Renal pelvis (tissue), 4 donors: ENCODE results near the gene AIFM2. TPM values are rescaled to one million over a fixed set of nuclear protein-coding genes. Genes with fewer than 3 reads are reported as not detected.
A peak's percentile ranks its signal among the peaks of the same experiment; 100 is the strongest.

ENCODE experiments used
- DNase-seq: peaks from one replicate; pipeline ENCODE4 v3.0.0-alpha.2; 2013
- polyA plus RNA-seq, 3 donors: library from polyadenylated mRNA; unstranded; fragments of 120-200 nt; gene quantifications; one replicate each; pipeline ENCODE4 v1.2.1, GENCODE V29; 2013; ENCODE audit not compliant: insufficient read length in 3 of 3

AIFM2 gene
- polyA plus RNA-seq, 3 donors = 4.3 to 7.1 (median 7.1) TPM

DNA sequence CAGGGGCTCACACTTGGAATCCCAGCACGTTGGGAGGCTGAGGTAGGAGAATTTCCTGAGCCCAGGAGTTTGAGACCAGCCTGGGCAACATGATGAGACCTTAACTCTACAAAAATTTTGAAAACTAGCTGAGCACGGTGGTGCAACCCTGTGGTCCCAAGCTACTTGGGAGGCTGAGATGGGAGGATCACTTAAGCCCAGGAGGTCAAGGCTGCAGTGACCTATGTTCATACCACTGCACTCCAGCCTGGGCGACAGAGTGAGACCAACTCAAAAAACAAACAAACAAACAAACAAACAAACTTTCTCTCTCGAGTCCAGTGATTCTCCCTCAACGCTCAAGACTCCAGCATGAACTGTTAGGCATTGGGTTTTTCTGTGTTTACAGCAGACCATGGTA, 15.9 kb upstream of the AIFM2 start:
- DNase-seq = no peak

DNA sequence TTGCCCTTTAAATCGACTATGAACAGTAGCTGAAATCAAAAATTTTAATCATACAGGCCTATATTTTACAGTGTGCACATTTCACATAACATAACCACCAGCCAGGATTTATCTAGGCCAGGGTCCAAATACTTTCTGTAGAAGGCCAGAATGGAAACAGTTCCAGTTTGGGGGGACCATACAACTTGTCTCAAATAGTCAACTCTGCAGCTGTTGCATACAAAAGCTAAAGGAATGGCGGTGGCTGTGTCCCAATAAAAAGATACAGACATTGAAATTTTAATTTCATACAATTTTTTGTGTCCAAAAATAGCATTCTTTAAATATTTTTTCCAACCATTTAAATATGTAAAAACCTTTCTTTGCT, 14.6 kb upstream of the AIFM2 start:
- DNase-seq = no peak

DNA sequence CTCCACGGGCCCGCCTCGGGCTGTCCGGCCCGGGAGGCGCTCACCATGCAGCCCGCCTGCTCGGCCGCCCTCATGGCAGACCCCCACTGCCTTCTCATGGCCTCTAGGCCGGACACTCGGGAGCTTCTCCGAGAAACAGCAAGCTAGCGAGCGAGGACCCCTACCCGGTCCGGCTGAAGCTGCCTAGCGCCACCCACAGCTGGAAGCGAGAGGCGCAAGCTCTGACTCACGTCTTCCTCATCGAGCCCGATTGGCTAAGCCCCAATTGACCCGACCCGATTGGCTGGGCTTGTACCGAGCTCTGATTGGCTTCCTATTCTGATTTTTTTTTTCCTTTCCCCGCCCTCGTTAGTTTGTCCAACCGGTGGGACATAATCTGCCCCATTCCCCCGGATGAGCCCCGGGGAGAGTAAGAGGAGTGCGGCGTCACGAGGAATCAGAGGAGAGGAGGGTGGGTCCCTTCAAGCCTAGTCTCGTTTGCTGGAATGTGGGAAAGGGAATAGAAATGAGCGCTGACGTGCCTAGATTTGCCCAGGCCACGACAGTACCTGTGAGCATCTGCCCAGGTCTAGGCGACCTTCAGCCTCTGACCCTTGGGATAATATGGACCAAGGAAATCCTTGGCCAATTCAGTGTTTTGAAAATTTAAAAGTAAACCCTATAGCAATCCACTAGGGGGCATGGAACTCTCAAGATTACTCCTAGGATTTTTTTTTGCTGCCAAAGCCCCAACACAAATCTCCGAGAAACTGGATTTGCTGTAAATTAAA, 14.0 kb upstream of the AIFM2 start, which contains the start of gene TYSND1:
TSS of gene TYSND1 (minus strand) at position 212 of the 770 bp plus-strand sequence. CDS start at position 98, 114 bp downstream.
- peak; percentile 99 for DNase-seq

DNA sequence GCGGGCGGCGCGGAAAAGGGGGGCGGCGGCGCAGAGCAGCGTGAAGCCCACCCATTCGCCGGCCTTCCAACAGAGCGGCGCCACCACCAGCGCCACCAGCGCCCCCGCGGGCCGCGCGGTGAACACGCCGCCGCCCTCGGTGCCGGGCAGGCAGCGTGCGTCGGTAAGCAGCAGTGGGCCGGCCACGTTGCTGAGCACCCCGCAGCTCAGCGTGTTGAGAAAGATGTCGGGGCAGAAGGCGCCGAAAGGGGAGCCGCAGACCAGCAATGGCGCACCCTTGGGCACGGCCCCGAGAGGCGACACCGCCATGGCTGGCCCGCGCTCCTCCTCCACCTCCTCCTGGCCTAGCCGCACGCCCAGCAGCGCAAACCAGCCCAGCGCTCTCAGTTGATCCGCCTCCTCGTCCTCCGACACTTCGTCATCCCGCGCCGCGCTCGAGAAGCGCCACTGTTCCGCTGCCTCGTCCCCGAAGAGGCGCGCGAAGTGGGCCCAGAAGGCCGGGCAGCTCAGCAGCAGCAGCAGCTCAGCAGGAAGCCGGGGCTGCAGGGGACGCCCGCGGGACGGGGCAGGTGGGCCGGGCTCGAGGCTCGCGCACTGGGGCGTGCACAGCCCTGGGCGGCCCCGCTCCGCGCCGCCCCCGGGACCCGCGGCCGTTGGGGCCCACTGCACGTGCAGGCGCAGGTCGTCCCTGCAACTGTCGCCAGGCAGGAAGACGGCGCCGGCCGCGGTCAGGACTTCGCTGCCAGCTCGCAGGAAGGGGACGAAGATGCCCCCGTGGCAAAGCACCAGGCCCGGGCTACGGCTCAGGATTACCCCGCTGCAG, 13.3 kb upstream of the AIFM2 start:
- peak; percentile 65 for DNase-seq

DNA sequence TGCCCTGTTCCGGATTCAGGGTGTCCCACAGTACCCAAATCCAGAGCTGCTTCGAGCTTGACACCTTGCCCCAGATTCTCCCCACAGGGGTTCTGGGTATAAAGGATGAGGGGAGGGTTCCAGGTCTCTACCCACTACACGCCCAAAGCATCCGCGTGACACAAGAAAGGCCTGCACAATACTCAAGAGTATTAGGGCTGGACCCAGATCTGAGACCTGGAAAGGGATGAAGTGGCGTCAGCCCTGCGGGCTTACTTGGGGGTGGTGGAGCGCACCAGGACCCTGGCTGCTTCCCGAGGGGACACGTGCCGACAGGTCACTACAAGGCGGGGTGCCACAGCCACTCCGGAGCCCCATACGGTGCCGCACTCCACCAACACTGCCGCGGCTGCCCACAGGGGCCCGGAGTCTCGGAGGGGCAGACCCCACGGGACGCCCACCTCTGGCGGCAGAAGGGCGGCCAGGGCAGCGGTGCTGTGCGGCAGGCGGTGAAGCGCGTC, 12.6 kb upstream of the AIFM2 start:
- DNase-seq = no peak

DNA sequence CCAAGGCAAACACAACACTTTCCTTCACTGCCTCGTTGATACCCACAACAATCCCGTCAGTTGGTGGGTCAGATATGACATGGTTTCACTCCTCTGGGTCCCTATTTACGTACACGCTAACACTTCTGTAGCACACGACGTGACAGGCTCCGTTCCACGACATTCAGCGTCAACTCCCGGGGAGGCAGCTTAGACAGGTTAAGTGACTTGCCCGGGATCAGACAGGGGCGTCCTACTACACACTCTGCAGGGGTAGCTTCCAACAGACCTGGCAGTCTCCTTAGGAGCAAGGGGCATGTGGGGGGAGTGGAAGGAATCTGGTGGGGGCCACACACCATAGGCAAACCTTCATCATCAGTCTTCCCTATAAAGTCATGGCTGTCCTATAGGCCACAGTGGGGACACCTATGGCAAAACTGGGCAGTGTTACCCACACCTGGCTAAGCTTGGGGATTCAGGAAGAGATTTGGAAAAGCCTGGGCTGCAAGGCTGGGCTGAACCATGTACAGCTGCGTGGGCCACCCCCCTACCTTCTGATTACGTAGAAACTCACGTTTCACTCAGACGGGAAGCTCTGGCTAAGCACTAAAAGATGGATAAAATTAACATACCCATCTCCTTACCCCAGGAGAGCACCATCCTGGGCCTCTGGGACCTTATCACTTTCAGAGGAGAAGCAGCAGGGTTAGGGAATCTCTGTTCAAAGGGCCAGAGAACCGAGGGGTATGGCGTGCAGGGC, 11.9 kb upstream of the AIFM2 start:
- no peak for DNase-seq

DNA sequence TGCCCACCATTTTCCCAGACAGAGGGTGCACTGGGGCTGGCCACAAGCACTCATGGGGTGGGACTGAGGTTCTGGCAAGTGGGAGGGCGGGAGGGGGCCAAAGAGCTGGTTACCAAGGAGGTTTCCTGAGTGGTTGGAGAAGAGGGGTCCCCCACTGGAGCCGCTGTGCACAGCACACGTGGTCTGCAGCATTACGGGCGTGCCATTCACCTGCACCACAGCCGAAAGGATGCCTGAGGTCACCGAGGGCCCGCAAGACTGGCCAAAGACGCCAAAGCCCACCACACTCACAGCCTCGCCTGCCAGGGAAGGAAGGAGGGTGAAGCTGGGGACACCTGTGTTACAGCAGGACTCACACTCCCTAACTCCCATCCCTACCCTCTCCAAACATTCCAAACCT, 9.9 kb upstream of the AIFM2 start:
- no peak for DNase-seq

DNA sequence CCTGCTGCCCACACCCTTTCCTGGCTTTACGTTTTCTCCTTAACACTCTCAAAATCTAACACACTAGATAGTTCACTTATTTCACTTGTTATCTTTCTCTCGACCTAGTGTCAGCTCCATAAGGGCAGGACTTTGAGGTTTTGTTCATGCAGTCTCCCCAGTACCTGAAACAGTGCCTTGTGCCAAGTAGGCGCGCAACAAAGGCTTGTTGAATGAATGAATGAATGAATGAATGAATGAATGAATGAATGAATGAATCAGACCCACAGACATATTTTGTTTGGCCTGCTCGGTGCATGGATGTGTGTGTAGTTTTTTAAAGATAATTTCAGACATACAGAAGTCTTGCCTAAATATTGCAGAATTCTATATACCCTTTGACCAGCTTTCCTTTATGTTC, 7.7 kb upstream of the AIFM2 start:
- no peak for DNase-seq

DNA sequence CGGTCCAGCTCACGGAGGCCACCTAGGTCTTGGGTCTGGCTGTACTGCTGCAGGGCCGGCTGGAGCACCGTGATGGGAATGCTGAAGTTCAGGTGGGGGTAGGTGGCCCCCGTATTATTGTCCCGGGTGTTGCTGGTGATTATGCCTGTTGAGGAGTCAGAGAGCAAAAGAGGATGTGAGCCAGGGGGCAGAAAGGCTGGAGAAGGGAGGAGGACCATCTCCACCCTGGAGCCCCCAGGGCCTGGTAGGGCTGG, 7.3 kb upstream of the AIFM2 start:
- DNase-seq = no peak

DNA sequence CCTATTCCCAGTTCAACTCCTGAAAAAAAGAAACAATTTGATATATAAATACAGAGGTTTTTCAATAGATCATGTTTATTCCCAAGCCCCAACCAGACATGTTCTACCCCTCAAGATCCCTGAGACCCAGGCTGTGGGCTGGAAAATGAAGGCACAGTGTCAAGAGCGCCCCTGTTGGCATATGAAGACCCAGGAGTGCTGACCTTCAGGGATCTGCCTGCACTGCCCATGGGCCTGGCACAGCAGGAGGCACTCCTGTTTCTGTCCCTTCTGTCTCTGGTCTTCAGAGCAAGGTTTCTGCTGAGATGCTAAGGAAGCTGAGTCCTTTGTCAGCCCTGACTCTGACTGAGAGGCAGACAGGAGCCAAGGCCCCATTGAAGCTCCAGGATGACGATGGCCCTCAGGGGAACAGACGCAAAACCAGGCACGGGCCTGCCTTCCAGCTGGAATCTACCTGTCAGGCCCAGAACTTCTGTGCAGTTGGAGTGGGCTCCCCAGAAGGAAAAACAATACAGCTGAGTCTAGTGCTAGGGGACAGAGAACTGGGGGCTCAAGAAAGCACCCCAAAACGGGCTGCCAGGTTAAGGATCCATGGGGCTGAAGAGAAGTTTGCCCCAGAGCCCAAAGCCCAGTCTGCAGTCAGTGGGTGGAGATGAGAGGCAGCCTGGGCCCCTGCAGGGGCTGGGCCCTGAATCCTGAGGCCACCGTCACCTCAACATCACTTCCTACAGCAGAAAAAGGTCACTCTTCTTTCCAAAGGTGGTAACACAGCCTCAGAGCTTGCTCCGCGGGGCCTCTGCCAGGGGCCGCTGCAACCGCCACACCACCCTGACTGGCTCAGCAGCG, 6.7 kb upstream of the AIFM2 start:
- DNase-seq = no peak

DNA sequence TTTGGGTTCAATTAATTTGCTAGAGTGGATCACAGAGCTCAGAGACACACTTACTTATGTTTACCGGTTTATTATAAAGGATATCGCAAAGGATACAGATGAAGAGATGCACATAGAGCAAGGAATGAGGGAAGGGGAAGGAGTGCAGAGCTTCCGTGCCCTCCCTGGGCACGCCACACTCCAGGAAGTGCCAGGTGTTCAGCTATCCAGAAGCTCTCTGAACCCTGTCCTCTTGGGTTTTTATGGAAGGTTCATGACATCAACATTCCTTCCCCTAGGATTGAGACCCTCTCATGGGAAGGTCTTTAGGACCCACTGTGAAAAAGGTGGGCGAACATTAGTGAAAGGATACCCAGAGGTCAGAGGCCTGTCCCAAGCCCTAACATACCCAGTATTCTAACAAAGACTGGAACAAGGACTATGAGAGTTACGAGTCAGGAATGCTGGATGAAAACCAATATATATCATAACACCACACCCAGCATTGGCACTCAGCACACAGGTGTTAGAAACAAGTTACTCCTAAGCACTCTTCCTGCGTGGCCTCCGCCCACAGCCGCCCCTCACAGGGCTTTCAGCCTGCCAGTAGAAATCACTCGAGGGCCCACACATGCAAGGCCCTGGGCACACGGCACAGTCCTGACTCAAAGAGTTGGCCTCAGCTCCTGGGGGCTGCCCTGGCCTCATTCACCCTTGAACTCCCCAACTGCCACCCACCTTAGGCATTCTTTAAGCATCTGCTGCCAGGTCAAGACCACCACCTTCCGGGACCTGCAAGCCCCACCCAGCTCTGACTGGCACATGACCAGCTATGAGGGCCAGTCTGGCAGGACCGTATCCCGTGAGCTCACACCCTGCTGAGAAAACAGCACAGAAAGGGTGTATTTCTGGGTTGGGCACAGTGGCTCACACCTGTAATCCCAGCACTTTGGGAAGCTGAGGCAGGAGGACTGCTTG, 5.6 kb upstream of the AIFM2 start:
- DNase-seq = no peak

DNA sequence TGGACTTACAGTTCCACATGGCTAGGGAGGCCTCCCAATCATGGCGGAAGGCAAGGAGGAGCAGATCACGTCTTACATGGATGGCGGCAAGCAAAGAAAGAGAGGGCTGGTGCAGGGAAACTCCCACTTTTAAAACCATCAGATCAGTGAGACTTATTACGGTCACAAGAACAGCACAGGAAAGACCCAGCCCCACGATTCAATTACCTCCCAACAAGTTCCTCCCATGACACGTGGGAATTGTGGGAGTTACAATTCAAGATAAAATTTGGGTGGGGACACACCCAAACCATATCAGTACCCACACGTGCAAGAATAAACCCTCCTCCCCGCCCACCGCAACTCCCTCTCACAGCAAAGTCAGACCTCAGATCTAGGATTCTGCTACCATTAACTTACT, 4.5 kb upstream of the AIFM2 start:
- DNase-seq = no peak

DNA sequence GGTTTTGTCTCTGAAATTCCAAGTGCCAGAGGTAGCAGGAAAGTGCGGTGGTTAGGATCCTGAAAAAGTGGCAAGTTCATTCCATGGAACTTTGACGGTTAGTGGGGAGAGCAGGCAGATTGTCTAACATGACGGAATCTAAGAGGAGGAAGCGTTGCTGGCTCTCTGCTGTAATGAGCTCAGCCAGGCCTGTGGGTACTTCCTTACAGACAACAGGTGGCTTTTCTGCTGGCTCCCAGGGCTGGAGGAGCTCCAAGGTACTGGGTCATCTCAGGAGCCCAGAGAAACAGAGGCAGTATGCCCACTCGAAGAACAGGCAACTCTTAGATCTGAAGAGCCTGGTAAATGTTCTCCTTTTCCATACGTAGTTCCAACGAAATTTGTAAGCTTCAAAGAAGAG, 3.1 kb upstream of the AIFM2 start:
- DNase-seq = no peak

DNA sequence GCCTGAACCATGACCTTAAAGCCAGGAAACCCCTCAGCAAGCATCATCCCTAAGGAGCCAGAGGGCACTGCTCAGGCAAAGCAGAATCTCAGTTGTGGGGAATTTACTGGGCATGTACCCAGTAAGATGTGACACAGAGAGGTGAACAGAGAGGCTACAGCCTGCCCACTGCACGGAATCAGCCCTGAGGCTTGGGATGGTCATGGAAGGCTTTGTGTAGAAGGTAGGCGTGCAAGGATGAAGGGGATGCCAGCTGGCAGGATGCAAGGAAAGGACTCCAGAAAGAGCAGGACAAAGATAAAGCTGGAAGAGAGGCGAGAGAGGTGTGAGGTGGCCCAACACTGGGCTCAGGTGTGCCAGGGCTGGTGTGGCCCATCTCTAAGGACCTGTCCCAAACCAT, 2.4 kb upstream of the AIFM2 start:
- no peak for DNase-seq

DNA sequence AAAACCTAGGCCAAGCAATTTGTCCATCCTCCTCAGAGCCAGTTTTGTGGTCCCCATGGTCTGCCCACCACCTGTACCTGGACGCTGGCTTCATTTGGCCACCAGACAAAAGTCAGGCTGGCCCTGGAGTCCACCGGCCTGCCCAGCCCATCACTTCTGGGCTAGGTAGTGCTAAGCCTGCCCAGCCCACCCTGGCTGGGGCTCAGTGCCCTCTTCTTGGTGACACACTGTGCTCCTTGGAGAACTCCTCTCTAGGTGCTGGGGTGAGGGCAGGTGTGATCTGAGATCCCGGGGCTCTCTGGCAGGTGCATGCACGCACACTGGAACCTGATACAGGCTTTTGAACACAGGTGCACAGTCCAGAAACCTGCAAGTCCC, 1.1 kb downstream of the AIFM2 start:
- DNase-seq = no peak

DNA sequence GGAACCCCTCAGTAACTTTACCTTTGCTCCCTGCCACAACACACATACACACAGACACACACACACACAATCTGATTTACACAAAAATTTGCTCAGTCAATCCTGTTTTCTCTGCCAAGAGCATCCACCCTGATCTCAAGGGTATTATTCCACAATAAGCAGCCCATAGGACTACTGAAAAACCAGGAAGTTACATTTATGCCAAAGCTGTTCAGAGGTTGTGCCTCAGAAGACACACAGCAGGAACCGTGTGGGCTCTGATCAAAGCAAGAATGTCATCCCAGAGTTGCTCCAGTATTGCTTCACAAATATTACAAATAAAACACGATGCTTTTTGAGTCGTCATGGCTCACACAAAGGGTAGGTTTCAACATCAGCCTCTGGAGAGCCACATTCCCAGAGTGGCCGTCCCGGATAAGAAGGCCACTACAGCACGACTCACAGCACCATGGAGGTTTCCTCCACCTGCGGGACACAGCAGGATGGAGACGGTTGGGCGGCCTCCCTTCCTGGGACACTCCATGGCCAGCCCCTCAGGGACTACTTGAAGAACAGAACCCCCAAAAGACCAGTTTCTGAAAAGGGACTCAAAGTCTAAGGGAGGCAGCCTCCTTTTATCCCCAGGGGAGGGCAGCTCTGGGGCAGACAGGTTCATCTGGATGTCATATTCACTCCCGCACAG, 1.6 kb downstream of the AIFM2 start:
- DNase-seq = no peak

DNA sequence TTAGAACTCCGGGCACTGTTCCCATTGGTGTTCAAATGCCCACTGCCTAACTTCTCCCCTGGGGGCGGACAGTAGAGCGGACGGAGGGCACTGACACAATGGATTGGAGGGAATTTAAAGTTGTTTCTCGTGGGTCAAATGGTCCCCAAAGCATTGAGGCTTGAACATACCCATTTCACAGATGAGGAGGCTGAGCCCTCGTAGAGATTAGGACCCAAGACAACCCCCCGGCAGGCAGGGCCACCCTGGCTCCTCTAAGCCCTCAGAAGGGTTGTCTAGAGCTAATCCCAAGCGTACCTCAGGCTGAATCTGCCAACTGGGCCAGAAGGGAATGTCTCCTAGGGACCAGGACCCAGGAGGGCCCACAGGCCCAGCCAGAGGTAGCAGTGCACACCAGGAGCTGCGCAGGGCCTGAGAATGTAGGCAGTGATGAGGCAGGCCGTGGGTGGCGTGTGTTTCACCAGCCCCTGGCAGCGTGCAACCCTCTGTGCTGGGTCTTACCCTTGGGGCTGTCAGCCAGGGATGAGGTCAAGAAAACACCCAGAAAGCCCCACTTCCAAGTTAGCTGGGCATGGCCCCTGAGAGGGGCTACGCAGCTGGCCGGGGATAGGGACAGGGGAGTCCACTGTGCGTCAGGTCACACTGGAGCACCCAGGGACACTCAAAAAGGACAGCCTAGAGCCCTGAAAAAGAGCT, 5.8 kb downstream of the AIFM2 start:
- no peak for DNase-seq

DNA sequence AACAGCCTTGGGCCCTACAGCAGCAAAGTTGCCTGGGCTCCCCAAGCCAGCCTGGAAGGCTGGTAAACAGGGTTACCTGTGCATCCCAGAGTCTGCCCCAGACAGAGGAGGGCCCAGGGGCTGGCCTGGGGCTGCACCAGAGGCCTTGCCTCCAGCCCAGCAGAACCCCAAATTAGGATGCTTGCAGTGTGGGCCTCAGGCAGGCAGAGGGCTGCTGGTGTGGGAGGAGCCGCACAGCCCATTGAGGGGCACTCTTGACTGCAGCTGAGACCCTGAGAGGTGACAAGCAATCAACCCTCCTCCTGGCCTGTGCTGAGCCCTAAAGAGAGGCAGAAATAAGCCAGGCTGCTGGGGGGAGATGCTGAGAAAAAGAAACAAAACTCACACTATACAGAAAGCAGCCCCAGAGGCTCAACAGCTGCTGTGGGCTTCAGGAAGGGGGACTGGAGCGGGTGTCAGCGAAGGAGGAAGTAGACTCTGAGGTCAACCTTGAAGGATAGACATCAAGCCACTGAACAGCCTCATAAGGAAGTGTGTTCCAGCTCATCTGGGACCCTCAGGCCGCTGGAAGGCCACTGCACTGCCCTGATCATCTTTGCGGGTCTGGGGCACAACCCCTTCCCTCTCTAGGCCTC, 6.6 kb downstream of the AIFM2 start:
- no peak for DNase-seq

DNA sequence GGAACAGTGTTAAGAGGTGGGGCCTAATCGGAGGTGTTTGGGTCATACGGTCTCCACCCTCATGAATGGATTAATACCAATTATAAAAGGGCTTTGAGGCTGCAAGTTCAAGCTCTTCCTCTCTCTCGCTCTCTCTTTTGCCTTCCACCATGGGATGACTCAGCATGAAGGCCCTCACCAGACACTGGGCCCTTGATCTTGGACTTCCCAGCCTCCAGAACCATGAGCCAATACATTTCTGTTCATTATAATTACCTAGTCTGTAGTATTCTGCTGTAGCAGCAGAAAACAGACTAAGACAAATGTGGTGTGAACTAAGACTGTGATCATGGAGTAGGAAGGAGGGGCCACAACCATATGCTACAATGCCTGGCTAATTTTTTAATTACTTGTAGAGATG, 7.7 kb downstream of the AIFM2 start:
- no peak for DNase-seq
